GM12874 (cell line): ENCODE data around the gene ERGIC1.

Experiments used
- CTCF ChIP-seq: IDR thresholded peaks from 2 replicates; pipeline ENCODE4 v1.5.1; 2011; ENCODE audit warnings: low read depth, mild to moderate bottlenecking, control low read depth, low read length, moderate library complexity; ENCODE audit not compliant: insufficient read depth

The ERGIC1 gene

GRCh38 chr5:172878933-172879752, 45.1 kb downstream of the ERGIC1 start:
- no peak for TF ChIP-seq CTCF

GRCh38 chr5:172881691-172882370, 47.8 kb downstream of the ERGIC1 start:
- TF ChIP-seq CTCF: no peak

GRCh38 chr5:172883066-172883465, 49.0 kb downstream of the ERGIC1 start:
- TF ChIP-seq CTCF: no peak

GRCh38 chr5:172885597-172886340, 51.7 kb downstream of the ERGIC1 start:
- no peak for TF ChIP-seq CTCF

GRCh38 chr5:172886476-172886875, 52.4 kb downstream of the ERGIC1 start:
- TF ChIP-seq CTCF: no peak

- no peak for TF ChIP-seq CTCF
Measured at GRCh38 chr5:172886974-172887501, 53.0 kb downstream of the ERGIC1 start.

- TF ChIP-seq CTCF: no peak
Measured at GRCh38 chr5:172887692-172888091, 53.6 kb downstream of the ERGIC1 start.
